Mesenchymal stem cell (in vitro differentiated cells and primary cell): Measurements from ENCODE around the gene FAM114A2.

Source experiments
- DNase-seq: peaks from one replicate; pipeline ENCODE4 v3.0.0-alpha.2; 2013
- H2AFZ ChIP-seq: one replicate; pipeline ENCODE4 v1.6.1; 2013; ENCODE audit warnings: low read depth, mild to moderate bottlenecking, control low read depth, inconsistent platforms, low read length, moderate library complexity
- H2AK5ac ChIP-seq: 2 replicates; pipeline ENCODE4 v1.6.1; 2013; ENCODE audit warnings: low read length, moderate library complexity, mild to moderate bottlenecking, inconsistent platforms; ENCODE audit not compliant: severe bottlenecking
- H2BK120ac ChIP-seq: one replicate; pipeline ENCODE4 v1.6.1; 2013; ENCODE audit warnings: low read depth, mild to moderate bottlenecking, inconsistent platforms, low read length, moderate library complexity
- H2BK12ac ChIP-seq, 2 experiments: one replicate each; pipeline ENCODE4 v1.6.1; 2013; ENCODE audit warnings: inconsistent platforms in 2 of 2, low read length in 2 of 2, mild to moderate bottlenecking in 2 of 2, moderate library complexity in 2 of 2, control low read depth in 1 of 2
- H2BK15ac ChIP-seq: one replicate; pipeline ENCODE4 v1.6.1; 2013; ENCODE audit warnings: mild to moderate bottlenecking, low read depth, inconsistent platforms; ENCODE audit not compliant: poor library complexity, severe bottlenecking
- H2BK5ac ChIP-seq: 2 replicates; pipeline ENCODE4 v1.6.1; 2013; ENCODE audit warnings: low read depth, mild to moderate bottlenecking, low read length, control low read depth, inconsistent platforms; ENCODE audit not compliant: poor library complexity, severe bottlenecking
- H3K14ac ChIP-seq, 2 experiments: one replicate each; pipeline ENCODE4 v1.6.1; 2013; ENCODE audit warnings: inconsistent platforms in 2 of 2, low read length in 2 of 2, control low read depth in 1 of 2, mild to moderate bottlenecking in 1 of 2, moderate library complexity in 1 of 2
- H3K18ac ChIP-seq, 2 experiments: one replicate each; pipeline ENCODE4 v1.6.1; 2013; ENCODE audit warnings: inconsistent platforms in 2 of 2, low read length in 2 of 2, control low read depth in 1 of 2, low read depth in 1 of 2, mild to moderate bottlenecking in 1 of 2
- H3K23ac ChIP-seq, 2 experiments: one replicate each; pipeline ENCODE4 v1.6.1; 2013; ENCODE audit warnings: inconsistent platforms in 2 of 2, low read length in 2 of 2, mild to moderate bottlenecking in 2 of 2, moderate library complexity in 2 of 2, control low read depth in 1 of 2
- H3K27ac ChIP-seq: 2 replicates; pipeline ENCODE4 v1.5.1; 2013; ENCODE audit warnings: mild to moderate bottlenecking, moderate library complexity, low read length, control low read depth, inconsistent platforms; ENCODE audit not compliant: poor library complexity, severe bottlenecking
- H3K27me3 ChIP-seq, 2 experiments: 2 replicates each; pipeline versions ENCODE4 v1.6.1 to v1.7.0; 2013; ENCODE audit warnings: low read length in 2 of 2, mild to moderate bottlenecking in 2 of 2, moderate library complexity in 2 of 2, control low read depth in 1 of 2, inconsistent platforms in 1 of 2; ENCODE audit not compliant: control insufficient read depth in 1 of 2, insufficient read depth in 1 of 2
- H3K36me3 ChIP-seq, 2 experiments: 2 replicates each; pipeline versions ENCODE4 v1.6.1 to v1.7.0; 2013; ENCODE audit warnings: low read length in 2 of 2, control low read depth in 1 of 2, inconsistent platforms in 1 of 2, low read depth in 1 of 2, mild to moderate bottlenecking in 1 of 2; ENCODE audit not compliant: insufficient read depth in 2 of 2, control insufficient read depth in 1 of 2
- H3K4ac ChIP-seq, 2 experiments: one replicate each; pipeline ENCODE4 v1.6.1; 2013; ENCODE audit warnings: inconsistent platforms in 2 of 2, low read length in 2 of 2, mild to moderate bottlenecking in 2 of 2, moderate library complexity in 2 of 2, control low read depth in 1 of 2, low read depth in 1 of 2
- H3K4me1 ChIP-seq: 2 replicates; pipeline ENCODE4 v1.6.1; 2013; ENCODE audit warnings: low read depth, low read length, control low read depth; ENCODE audit not compliant: control insufficient read depth, insufficient read depth
- H3K4me2 ChIP-seq: 2 replicates; pipeline ENCODE4 v1.6.1; 2013; ENCODE audit warnings: low read length, mild to moderate bottlenecking, inconsistent platforms; ENCODE audit not compliant: poor library complexity, severe bottlenecking
- H3K4me3 ChIP-seq, 2 experiments: 2 replicates each; pipeline versions ENCODE4 v1.5.1 to v1.7.0; 2013; ENCODE audit warnings: low read length in 2 of 2, mild to moderate bottlenecking in 2 of 2, control low read depth in 1 of 2, low read depth in 1 of 2; ENCODE audit not compliant: insufficient read depth in 1 of 2
- H3K79me1 ChIP-seq: replicated peaks from 2 replicates; pipeline ENCODE4 v1.6.1; 2013; ENCODE audit warnings: mild to moderate bottlenecking, control low read depth, low read length, inconsistent platforms; ENCODE audit not compliant: poor library complexity, severe bottlenecking
- H3K9ac ChIP-seq: 2 replicates; pipeline ENCODE4 v1.7.0; 2013; ENCODE audit warnings: mild to moderate bottlenecking, low read length, moderate library complexity
- H3K9me3 ChIP-seq: 2 replicates; pipeline ENCODE4 v1.7.0; 2013; ENCODE audit warnings: mild to moderate bottlenecking, low read length; ENCODE audit not compliant: control insufficient read depth
- H4K8ac ChIP-seq: one replicate; pipeline ENCODE4 v1.6.1; 2013; ENCODE audit warnings: inconsistent platforms, mild to moderate bottlenecking, low read length, moderate library complexity
- H4K91ac ChIP-seq: one replicate; pipeline ENCODE4 v1.6.1; 2013; ENCODE audit warnings: mild to moderate bottlenecking, low read length, inconsistent platforms
- WGBS: methylation state at CpG from one replicate; pipeline ENCODE4 v1.1.7; 2013; ENCODE audit warnings: mixed read lengths; 5-methylcytosine and 5-hydroxymethylcytosine counted together

FAM114A2 gene

DNA sequence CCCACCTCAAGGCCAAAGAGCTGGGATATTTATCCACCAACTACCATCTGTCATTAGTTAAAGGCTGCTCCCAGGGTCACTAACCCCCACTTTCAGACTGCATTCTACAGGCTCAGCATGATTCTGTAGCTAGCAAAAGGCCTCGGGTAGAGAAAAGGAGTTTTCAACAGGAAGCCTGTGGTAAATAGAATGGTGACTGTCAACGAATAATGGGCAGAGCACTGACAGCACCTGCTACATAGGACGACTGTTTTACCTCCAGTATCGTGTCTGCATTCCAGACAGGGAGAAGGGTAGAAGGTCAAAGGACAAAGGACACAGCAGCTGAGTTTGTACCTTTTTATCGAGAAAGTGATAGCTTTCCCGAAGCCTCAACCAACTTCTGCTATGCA is 20.3 kb upstream of the FAM114A2 start:
- Histone ChIP-seq H3K4me3 (no peak overlapping the region), H3K4ac (no peak overlapping the region), H3K27me3 (no peaks in the 10 kb centered on the region), H2AFZ (no peak overlapping the region), H2BK15ac (no peak overlapping the region), H4K8ac (no peak overlapping the region), H4K91ac (no peak overlapping the region), H3K4me1 (peaks cover 3% of the 10 kb centered on the region), H2BK120ac (no peak overlapping the region), H2BK12ac (no peak overlapping the region), H3K4me2 (no peak overlapping the region), H3K36me3 (peaks cover 0 to 13% of the 10 kb centered on the region in 2 experiments), H3K9me3 (no peaks in the 10 kb centered on the region), H3K23ac (no peak overlapping the region), H3K9ac (no peak overlapping the region), H2BK5ac (no peak overlapping the region), H3K79me1 (peaks cover 12% of the 10 kb centered on the region), H3K27ac (no peak overlapping the region), H3K14ac (no peak overlapping the region), H2AK5ac (no peak overlapping the region), H3K18ac (no peak overlapping the region)
- no peak for DNase-seq
- 81% methylated on average over 6 of the region's 6 CpGs for WGBS

DNA sequence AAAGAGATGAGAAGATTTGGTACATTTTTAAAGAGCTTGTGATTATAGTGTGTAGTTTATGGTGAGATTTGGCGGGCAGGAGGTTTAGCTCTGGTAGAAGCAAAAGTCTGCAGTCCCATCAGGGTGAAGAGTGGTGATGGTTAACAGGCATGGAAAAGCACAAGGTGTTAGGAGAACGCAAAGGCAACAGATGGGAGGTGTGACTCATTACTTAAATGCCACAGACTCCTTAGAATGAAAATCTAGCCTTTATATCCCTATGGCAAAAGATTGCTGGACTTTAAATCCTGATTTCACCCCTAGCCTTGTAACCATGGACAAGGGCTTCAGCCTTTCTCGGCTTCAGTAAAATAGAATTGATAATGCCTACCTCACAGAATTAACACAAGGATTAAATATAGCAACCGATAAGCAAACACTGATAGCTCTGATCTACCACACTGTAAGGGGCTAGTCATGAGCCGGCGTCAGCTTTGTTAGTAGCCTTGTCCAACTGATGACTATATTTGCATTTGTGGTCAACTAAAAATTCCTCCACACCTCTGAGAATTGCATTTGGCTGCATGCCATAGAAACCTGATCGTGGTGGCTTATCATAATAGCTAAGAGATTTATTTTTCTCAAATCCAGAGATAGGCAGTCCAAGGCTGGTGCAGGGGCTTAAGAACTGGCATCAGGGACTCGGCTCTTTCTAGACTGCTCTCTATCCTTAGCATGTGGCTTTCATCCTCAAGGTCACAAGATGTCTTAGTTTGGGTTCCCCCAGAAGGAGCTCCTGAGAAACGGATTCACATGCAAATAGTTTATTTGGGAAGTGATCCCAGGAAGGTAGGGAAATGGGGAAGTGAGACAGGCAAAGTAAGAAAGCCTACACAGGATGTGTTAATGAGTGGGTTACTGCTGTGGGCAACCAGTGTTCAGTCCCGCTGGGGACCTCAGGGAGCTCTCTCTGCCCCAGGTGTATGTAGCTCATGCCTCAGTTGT is 19.6 kb upstream of the FAM114A2 start:
- Histone ChIP-seq H3K4me3 (no peak overlapping the region), H4K91ac (no peak overlapping the region), H3K14ac (no peak overlapping the region), H2AFZ (no peak overlapping the region), H3K79me1 (peaks cover 15% of the 10 kb centered on the region), H3K4me2 (no peak overlapping the region), H3K27ac (no peak overlapping the region), H3K36me3 (peaks cover 0 to 20% of the 10 kb centered on the region in 2 experiments), H3K27me3 (no peaks in the 10 kb centered on the region), H3K9me3 (no peaks in the 10 kb centered on the region), H2AK5ac (no peak overlapping the region), H2BK120ac (no peak overlapping the region), H3K23ac (no peak overlapping the region), H3K4ac (no peak overlapping the region), H3K4me1 (peaks cover 3% of the 10 kb centered on the region), H3K9ac (no peak overlapping the region), H2BK5ac (no peak overlapping the region), H4K8ac (no peak overlapping the region), H3K18ac (no peak overlapping the region), H2BK12ac (no peak overlapping the region), H2BK15ac (no peak overlapping the region)
- DNase-seq: no peak
- 81% methylated on average over 10 of the region's 10 CpGs for WGBS

DNA sequence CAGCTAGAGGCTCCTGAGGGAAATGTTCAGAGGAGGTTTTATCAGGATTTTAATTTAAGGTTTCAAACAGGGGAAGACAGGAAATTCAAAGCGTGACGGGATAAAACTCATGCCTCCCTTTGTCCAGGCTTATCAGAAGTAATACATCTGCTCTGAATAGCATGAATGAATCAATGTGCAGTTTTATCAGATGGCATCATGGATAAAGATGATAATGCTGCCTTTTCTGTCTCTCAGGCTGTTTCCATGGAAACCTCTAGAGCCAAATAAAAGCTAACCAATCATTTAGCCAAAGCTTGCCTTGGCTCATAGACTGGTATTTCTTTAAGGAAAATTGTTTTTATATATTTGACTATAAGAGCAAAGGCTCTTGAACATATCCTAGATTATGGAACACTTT is 16.5 kb upstream of the FAM114A2 start:
- H2AK5ac ChIP-seq: no peak overlapping the region
- H3K4me3 ChIP-seq: no peak overlapping the region
- H3K9ac ChIP-seq: no peak overlapping the region
- no peak overlapping the region for H2AFZ ChIP-seq
- H3K36me3 ChIP-seq: peaks cover 5 to 49% of the 10 kb centered on the region in 2 experiments
- H2BK120ac ChIP-seq: no peak overlapping the region
- H3K14ac ChIP-seq: no peak overlapping the region
- WGBS: 86% methylated on average over 2 of the region's 2 CpGs
- peaks cover 3% of the 10 kb centered on the region for H3K4me1 ChIP-seq
- no peak overlapping the region for H3K4ac ChIP-seq
- H2BK15ac ChIP-seq: no peak overlapping the region
- DNase-seq: no peak
- no peak overlapping the region for H4K91ac ChIP-seq
- no peak overlapping the region for H3K27ac ChIP-seq
- H3K18ac ChIP-seq: no peak overlapping the region
- peak overlapping the region; percentile 35 for H2BK5ac ChIP-seq
- H2BK12ac ChIP-seq: no peak overlapping the region
- H3K23ac ChIP-seq: no peak overlapping the region
- H3K9me3 ChIP-seq: no peaks in the 10 kb centered on the region
- no peaks in the 10 kb centered on the region for H3K27me3 ChIP-seq
- H3K79me1 ChIP-seq: peaks cover 20% of the 10 kb centered on the region
- H3K4me2 ChIP-seq: no peak overlapping the region
- H4K8ac ChIP-seq: no peak overlapping the region

DNA sequence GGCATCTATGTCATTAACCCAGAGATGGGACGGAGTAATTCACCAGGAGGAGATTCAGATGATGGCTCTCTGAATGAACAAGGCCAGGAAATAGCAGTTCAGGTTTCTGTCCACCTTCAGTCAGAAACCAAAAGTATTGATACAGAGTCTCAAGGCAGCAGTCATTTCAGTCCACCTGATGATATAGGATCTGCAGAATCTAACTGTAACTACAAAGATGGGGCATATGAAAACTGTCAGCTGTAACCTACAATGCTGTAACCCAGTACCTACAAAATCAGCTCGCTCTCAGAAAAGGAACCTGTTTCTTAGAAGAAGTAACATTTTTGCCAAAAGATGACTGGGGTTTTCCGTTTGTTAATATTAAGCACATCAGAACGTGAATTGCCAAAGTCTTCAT is 14.8 kb upstream of the FAM114A2 start:
- H3K4ac ChIP-seq: no peak overlapping the region
- no peak overlapping the region for H2BK15ac ChIP-seq
- H3K18ac ChIP-seq: no peak overlapping the region
- no peak overlapping the region for H3K4me2 ChIP-seq
- H4K8ac ChIP-seq: no peak overlapping the region
- H2BK12ac ChIP-seq: no peak overlapping the region
- H3K23ac ChIP-seq: no peak overlapping the region
- no peak overlapping the region for H2AFZ ChIP-seq
- peaks cover 3% of the 10 kb centered on the region for H3K4me1 ChIP-seq
- no peak overlapping the region for H2BK5ac ChIP-seq
- DNase-seq: no peak
- H3K14ac ChIP-seq: no peak overlapping the region
- no peak overlapping the region for H3K27ac ChIP-seq
- H4K91ac ChIP-seq: no peak overlapping the region
- H3K79me1 ChIP-seq: peaks cover 19% of the 10 kb centered on the region
- WGBS: 100% methylated on average over 1 of the region's 4 CpGs
- H2AK5ac ChIP-seq: no peak overlapping the region
- H3K4me3 ChIP-seq: no peak overlapping the region
- peaks cover 5 to 58% of the 10 kb centered on the region in 2 experiments for H3K36me3 ChIP-seq
- no peak overlapping the region for H2BK120ac ChIP-seq
- no peaks in the 10 kb centered on the region for H3K9me3 ChIP-seq
- no peak overlapping the region for H3K9ac ChIP-seq
- H3K27me3 ChIP-seq: no peaks in the 10 kb centered on the region
